Left hindlimb (tissue), 1 donor: ENCODE results near the gene TICAM2.

Source experiments
- DNase-seq: peaks from one replicate; pipeline ENCODE4 v3.0.0-alpha.2; 2018

Gene TICAM2

GRCh38 chr5:115530426-115530825 is 71.9 kb downstream of the TICAM2 start:
- no peak for DNase-seq
